ENCODE results near the gene CD83.

The CD83 gene

DNA sequence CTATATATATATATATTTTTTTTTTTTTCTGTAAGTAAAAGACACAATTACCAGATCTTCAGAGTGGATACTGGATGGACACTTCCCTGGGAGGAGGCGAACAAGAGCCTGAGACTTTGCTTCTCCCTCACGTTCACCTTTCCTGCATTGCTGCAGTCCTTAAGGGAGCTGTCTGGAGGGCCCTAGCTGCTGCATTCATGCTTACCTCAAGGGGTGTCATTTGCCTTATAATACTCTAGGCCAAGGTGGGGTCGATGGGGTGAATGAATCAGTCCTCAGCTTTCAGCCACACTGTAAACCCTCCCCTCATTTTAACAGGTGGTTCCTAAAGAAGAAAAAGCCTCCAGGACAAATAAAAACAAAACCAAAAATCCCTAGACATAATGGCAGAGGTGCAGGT lies 34.8 kb upstream of the CD83 start:
- H4K91ac ChIP-seq (ENCODE audit: low read depth, low read length), result no peak overlapping the region
- H3K4me2 ChIP-seq (ENCODE audit: low read length), result no peak overlapping the region
- H3K18ac ChIP-seq (ENCODE audit: low read length), result no peak overlapping the region
- H3K79me2 ChIP-seq (ENCODE audit: control insufficient read depth, insufficient read depth, low read length, poor library complexity), result no peaks in the 10 kb centered on the region
- no peak overlapping the region for H2BK120ac ChIP-seq (ENCODE audit: insufficient read depth, low read length, poor library complexity)
- H3K23ac ChIP-seq (ENCODE audit: low read length), result no peak overlapping the region
- no peak overlapping the region for H3K4ac ChIP-seq (ENCODE audit: low read depth, low read length)
- H3K4me3 ChIP-seq (ENCODE audit: low read depth, low read length), result no peak overlapping the region
- no peaks in the 10 kb centered on the region for H3K4me1 ChIP-seq (ENCODE audit: control insufficient read depth in 1 of 2, insufficient read depth in 2 of 2, low read length in 2 of 2)
- H4K12ac ChIP-seq (ENCODE audit: low read depth, low read length), result no peak overlapping the region
- WGBS (ENCODE audit: extremely low coverage, insufficient coverage, insufficient read length), result no CpG with 5 or more reads among the region's 3 CpGs
- no peak overlapping the region for H2AFZ ChIP-seq (ENCODE audit: insufficient read depth, low read length, poor library complexity)
- no peak overlapping the region for H3K9ac ChIP-seq (ENCODE audit: low read length)
- no peaks in the 10 kb centered on the region for H3K36me3 ChIP-seq (ENCODE audit: control insufficient read depth in 1 of 2, insufficient read depth in 2 of 2, low read length in 2 of 2)
- no peaks in the 10 kb centered on the region for H3K79me1 ChIP-seq (ENCODE audit: low read length)
- no peak overlapping the region for H2AK5ac ChIP-seq (ENCODE audit: low read length)
- no peaks in the 10 kb centered on the region for H3K9me3 ChIP-seq (ENCODE audit: insufficient read depth, low read depth, low read length)
- H3K14ac ChIP-seq (ENCODE audit: low read length), result no peak overlapping the region
- H3K27ac ChIP-seq (ENCODE audit: low read depth, low read length), result no peak overlapping the region
- no peak for DNase-seq
- no peaks in the 10 kb centered on the region for H3K27me3 ChIP-seq (ENCODE audit: insufficient read depth, low read length)
- H4K8ac ChIP-seq (ENCODE audit: low read depth, low read length), result no peak overlapping the region
- no peak overlapping the region for H2BK5ac ChIP-seq (ENCODE audit: low read depth, low read length, poor library complexity)
- no peak overlapping the region for H2BK12ac ChIP-seq (ENCODE audit: low read length)

DNA sequence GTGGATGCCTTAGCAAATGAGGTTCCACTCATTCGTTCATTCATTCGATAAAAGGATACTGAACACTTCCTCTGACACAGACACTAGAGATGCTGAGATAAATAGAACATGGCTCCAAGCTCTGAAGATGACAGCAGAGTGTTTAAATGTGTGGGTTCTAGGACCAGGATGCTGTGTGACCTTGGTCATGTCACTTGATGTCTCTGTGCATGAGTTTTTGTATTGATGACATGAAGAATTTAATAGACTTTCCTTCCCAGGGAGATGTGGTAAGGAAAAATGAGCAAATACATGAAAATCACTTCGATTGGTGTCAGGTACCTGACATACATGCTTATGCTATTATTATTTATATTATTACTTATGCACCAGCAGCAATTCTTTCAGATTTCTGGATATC lies 34.3 kb upstream of the CD83 start:
- H3K18ac ChIP-seq (ENCODE audit: low read length), result no peak overlapping the region

DNA sequence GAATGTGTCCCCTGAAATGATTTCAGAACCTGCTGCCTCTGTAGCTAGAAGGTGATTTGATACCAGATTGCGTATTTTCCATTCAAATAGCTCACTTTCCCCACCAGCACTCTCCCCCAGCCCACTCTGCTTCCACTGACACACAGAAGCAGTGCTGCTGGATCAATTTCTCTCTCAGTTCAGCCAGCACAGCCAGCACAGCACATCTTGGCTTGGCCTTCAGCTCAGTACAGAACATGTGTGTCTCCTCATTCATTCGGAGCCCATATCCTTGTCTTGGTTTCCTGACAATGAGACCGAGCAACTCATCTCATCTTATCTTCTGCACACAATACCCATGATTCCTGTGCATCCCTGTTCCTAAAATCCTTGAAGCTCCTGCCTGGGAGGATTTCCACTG lies 33.8 kb upstream of the CD83 start:
- H2AK5ac ChIP-seq (ENCODE audit: low read length), result no peak overlapping the region
- WGBS (ENCODE audit: extremely low coverage, insufficient coverage, insufficient read length), result no CpG with 5 or more reads among the region's 3 CpGs

More for the DNA sequence above, 34.3 kb upstream of the CD83 start:
- Histone ChIP-seq H3K23ac (ENCODE audit: low read length) (no peak overlapping the region), H3K4me1 (ENCODE audit: control insufficient read depth in 1 of 2, insufficient read depth in 2 of 2, low read length in 2 of 2) (no peaks in the 10 kb centered on the region), H3K27me3 (ENCODE audit: insufficient read depth, low read length) (no peaks in the 10 kb centered on the region), H2BK5ac (ENCODE audit: low read depth, low read length, poor library complexity) (no peak overlapping the region), H4K91ac (ENCODE audit: low read depth, low read length) (no peak overlapping the region), H2AK5ac (ENCODE audit: low read length) (no peak overlapping the region), H3K4ac (ENCODE audit: low read depth, low read length) (no peak overlapping the region), H3K4me2 (ENCODE audit: low read length) (no peak overlapping the region), H3K14ac (ENCODE audit: low read length) (no peak overlapping the region), H3K9ac (ENCODE audit: low read length) (no peak overlapping the region), H3K4me3 (ENCODE audit: low read depth, low read length) (no peak overlapping the region), H4K12ac (ENCODE audit: low read depth, low read length) (no peak overlapping the region), H3K36me3 (ENCODE audit: control insufficient read depth in 1 of 2, insufficient read depth in 2 of 2, low read length in 2 of 2) (no peaks in the 10 kb centered on the region), H3K27ac (ENCODE audit: low read depth, low read length) (no peak overlapping the region), H3K79me1 (ENCODE audit: low read length) (no peaks in the 10 kb centered on the region), H4K8ac (ENCODE audit: low read depth, low read length) (no peak overlapping the region), H3K79me2 (ENCODE audit: control insufficient read depth, insufficient read depth, low read length, poor library complexity) (no peaks in the 10 kb centered on the region), H2BK120ac (ENCODE audit: insufficient read depth, low read length, poor library complexity) (no peak overlapping the region), H2AFZ (ENCODE audit: insufficient read depth, low read length, poor library complexity) (no peak overlapping the region), H2BK12ac (ENCODE audit: low read length) (no peak overlapping the region), H3K9me3 (ENCODE audit: insufficient read depth, low read depth, low read length) (no peaks in the 10 kb centered on the region)
- no peak for DNase-seq
- WGBS (ENCODE audit: extremely low coverage, insufficient coverage, insufficient read length), result no CpG with 5 or more reads among the region's 3 CpGs

GRCh38 chr6:14084388-14084787 lies 33.2 kb upstream of the CD83 start:
- H2AFZ ChIP-seq (ENCODE audit: insufficient read depth, low read length, poor library complexity), result no peak overlapping the region
- no peak overlapping the region for H3K18ac ChIP-seq (ENCODE audit: low read length)
- no peak overlapping the region for H3K4me3 ChIP-seq (ENCODE audit: low read depth, low read length)
- no peaks in the 10 kb centered on the region for H3K79me2 ChIP-seq (ENCODE audit: control insufficient read depth, insufficient read depth, low read length, poor library complexity)
- no peak overlapping the region for H3K23ac ChIP-seq (ENCODE audit: low read length)
- no peak overlapping the region for H3K4ac ChIP-seq (ENCODE audit: low read depth, low read length)
- no CpG with 5 or more reads among the region's 11 CpGs for WGBS (ENCODE audit: extremely low coverage, insufficient coverage, insufficient read length)
- H3K36me3 ChIP-seq (ENCODE audit: control insufficient read depth in 1 of 2, insufficient read depth in 2 of 2, low read length in 2 of 2), result no peaks in the 10 kb centered on the region
- no peak overlapping the region for H3K4me2 ChIP-seq (ENCODE audit: low read length)
- no peak overlapping the region for H3K27ac ChIP-seq (ENCODE audit: low read depth, low read length)
- no peak overlapping the region for H2BK120ac ChIP-seq (ENCODE audit: insufficient read depth, low read length, poor library complexity)
- no peak overlapping the region for H4K91ac ChIP-seq (ENCODE audit: low read depth, low read length)
- DNase-seq, result no peak
- H3K14ac ChIP-seq (ENCODE audit: low read length), result no peak overlapping the region
- no peak overlapping the region for H3K9ac ChIP-seq (ENCODE audit: low read length)
- no peak overlapping the region for H4K8ac ChIP-seq (ENCODE audit: low read depth, low read length)
- H2BK5ac ChIP-seq (ENCODE audit: low read depth, low read length, poor library complexity), result no peak overlapping the region
- no peaks in the 10 kb centered on the region for H3K9me3 ChIP-seq (ENCODE audit: insufficient read depth, low read depth, low read length)
- H2BK12ac ChIP-seq (ENCODE audit: low read length), result no peak overlapping the region
- H3K27me3 ChIP-seq (ENCODE audit: insufficient read depth, low read length), result no peaks in the 10 kb centered on the region
- no peak overlapping the region for H2AK5ac ChIP-seq (ENCODE audit: low read length)
- H3K79me1 ChIP-seq (ENCODE audit: low read length), result no peaks in the 10 kb centered on the region
- H3K4me1 ChIP-seq (ENCODE audit: control insufficient read depth in 1 of 2, insufficient read depth in 2 of 2, low read length in 2 of 2), result no peaks in the 10 kb centered on the region
- no peak overlapping the region for H4K12ac ChIP-seq (ENCODE audit: low read depth, low read length)

More for the DNA sequence above, 33.8 kb upstream of the CD83 start:
- H4K12ac ChIP-seq (ENCODE audit: low read depth, low read length), result no peak overlapping the region
- no peak overlapping the region for H3K14ac ChIP-seq (ENCODE audit: low read length)
- no peak overlapping the region for H4K8ac ChIP-seq (ENCODE audit: low read depth, low read length)
- H3K79me1 ChIP-seq (ENCODE audit: low read length), result no peaks in the 10 kb centered on the region
- no peak for DNase-seq
- H2BK5ac ChIP-seq (ENCODE audit: low read depth, low read length, poor library complexity), result no peak overlapping the region
- no peak overlapping the region for H3K23ac ChIP-seq (ENCODE audit: low read length)
- H3K79me2 ChIP-seq (ENCODE audit: control insufficient read depth, insufficient read depth, low read length, poor library complexity), result no peaks in the 10 kb centered on the region
- H2AFZ ChIP-seq (ENCODE audit: insufficient read depth, low read length, poor library complexity), result no peak overlapping the region
- no peak overlapping the region for H3K27ac ChIP-seq (ENCODE audit: low read depth, low read length)
- no peak overlapping the region for H3K4ac ChIP-seq (ENCODE audit: low read depth, low read length)
- H2BK120ac ChIP-seq (ENCODE audit: insufficient read depth, low read length, poor library complexity), result no peak overlapping the region
- no peaks in the 10 kb centered on the region for H3K9me3 ChIP-seq (ENCODE audit: insufficient read depth, low read depth, low read length)
- H3K9ac ChIP-seq (ENCODE audit: low read length), result no peak overlapping the region
- no peaks in the 10 kb centered on the region for H3K36me3 ChIP-seq (ENCODE audit: control insufficient read depth in 1 of 2, insufficient read depth in 2 of 2, low read length in 2 of 2)
- H3K4me2 ChIP-seq (ENCODE audit: low read length), result no peak overlapping the region
- no peaks in the 10 kb centered on the region for H3K4me1 ChIP-seq (ENCODE audit: control insufficient read depth in 1 of 2, insufficient read depth in 2 of 2, low read length in 2 of 2)
- no peak overlapping the region for H3K4me3 ChIP-seq (ENCODE audit: low read depth, low read length)
- no peak overlapping the region for H4K91ac ChIP-seq (ENCODE audit: low read depth, low read length)
- H3K18ac ChIP-seq (ENCODE audit: low read length), result no peak overlapping the region
- no peaks in the 10 kb centered on the region for H3K27me3 ChIP-seq (ENCODE audit: insufficient read depth, low read length)
- no peak overlapping the region for H2BK12ac ChIP-seq (ENCODE audit: low read length)

Data from trophoblast cell (in vitro differentiated cells and primary cell).